ENCODE results near the gene ITGAV.

Gene ITGAV

GRCh38 chr2:186717320-186718007, 127.6 kb downstream of the ITGAV start:
- DNase-seq (ENCODE audit: low read depth): no peak

- DNase-seq (ENCODE audit: low read depth): no peak
These were observed 128.3 kb downstream of the ITGAV start for GRCh38 chr2:186718122-186718521.

GRCh38 chr2:186718903-186719302, 129.0 kb downstream of the ITGAV start:
- no peak for DNase-seq (ENCODE audit: low read depth)

- no peak for DNase-seq (ENCODE audit: low read depth)
These were observed 132.1 kb downstream of the ITGAV start for GRCh38 chr2:186721956-186722355.

- no peak for DNase-seq (ENCODE audit: low read depth)
These were observed 134.9 kb downstream of the ITGAV start for GRCh38 chr2:186724736-186725135.

- DNase-seq (ENCODE audit: low read depth): no peak
These were observed 135.9 kb downstream of the ITGAV start for GRCh38 chr2:186725783-186726182.

- no peak for DNase-seq (ENCODE audit: low read depth)
These were observed 137.1 kb downstream of the ITGAV start for GRCh38 chr2:186726938-186727337.

GRCh38 chr2:186728631-186729030, 138.8 kb downstream of the ITGAV start:
- DNase-seq (ENCODE audit: low read depth): no peak
